HepG2 (cell line): ENCODE measurements around the gene PIEZO2. TPM values are rescaled to one million over a fixed set of nuclear protein-coding genes. Genes with fewer than 3 reads are reported as not detected.

Source experiments
- AHDC1 ChIP-seq: sonication (generic); formaldehyde crosslinking; IDR thresholded peaks from 2 replicates; pipeline ENCODE4 v1.5.1; 2020; ENCODE audit warnings: mild to moderate bottlenecking, missing genetic modification reagents, borderline replicate concordance
- ELK4 ChIP-seq: sonication (generic); formaldehyde crosslinking; IDR thresholded peaks from 2 replicates; pipeline ENCODE4 v1.9.0; 2021; ENCODE audit warnings: missing genetic modification reagents, borderline replicate concordance
- FOXM1 ChIP-seq: sonication (generic); formaldehyde crosslinking; IDR thresholded peaks from 2 replicates; pipeline ENCODE4 v1.5.0; 2020; ENCODE audit warnings: missing genetic modification reagents
- HES4 ChIP-seq: sonication (generic); formaldehyde crosslinking; IDR thresholded peaks from 2 replicates; pipeline ENCODE4 v1.9.0; 2021; ENCODE audit warnings: mild to moderate bottlenecking, missing genetic modification reagents, borderline replicate concordance
- HINFP ChIP-seq: sonication (generic); formaldehyde crosslinking; IDR thresholded peaks from 2 replicates; pipeline ENCODE4 v1.4.0; 2020; ENCODE audit warnings: low read depth, mild to moderate bottlenecking, missing genetic modification reagents
- IKZF1 ChIP-seq: fragments of 450-650 bp; IDR thresholded peaks from 2 replicates; pipeline ENCODE4 v1.7.1; 2016
- KAT2B ChIP-seq: fragments of 150-350 bp; IDR thresholded peaks from 2 replicates; pipeline ENCODE4 v1.6.1; 2014; ENCODE audit warnings: low read depth, low read length, borderline replicate concordance
- KDM4B ChIP-seq: sonication (generic); formaldehyde crosslinking; IDR thresholded peaks from 2 replicates; pipeline ENCODE4 v1.4.0; 2020; ENCODE audit warnings: missing genetic modification reagents
- KMT2A ChIP-seq: sonication (generic); formaldehyde crosslinking; IDR thresholded peaks from 2 replicates; pipeline ENCODE4 v1.4.0; 2020; ENCODE audit warnings: missing genetic modification reagents
- PRDM15 ChIP-seq: sonication (generic); formaldehyde crosslinking; IDR thresholded peaks from 2 replicates; pipeline ENCODE4 v1.4.0; 2020; ENCODE audit warnings: missing genetic modification reagents
- PTBP1 ChIP-seq: fragments of 200-400 bp; formaldehyde crosslinking; IDR thresholded peaks from 2 replicates; pipeline ENCODE4 v1.6.1; 2018; ENCODE audit warnings: low read length, low read depth; ENCODE audit not compliant: poor library complexity, severe bottlenecking
- SIN3A ChIP-seq: IDR thresholded peaks from 2 replicates; pipeline ENCODE4 v1.6.1; 2011; ENCODE audit warnings: low read depth, mild to moderate bottlenecking, control low read depth, low read length, borderline replicate concordance
- ZBTB8A ChIP-seq: sonication (generic); formaldehyde crosslinking; IDR thresholded peaks from 2 replicates; pipeline ENCODE4 v1.4.0; 2020; ENCODE audit warnings: mild to moderate bottlenecking, low read depth, missing genetic modification reagents, borderline replicate concordance
- ZIK1 ChIP-seq: sonication (generic); formaldehyde crosslinking; IDR thresholded peaks from 2 replicates; pipeline ENCODE4 v1.5.0; 2020; ENCODE audit warnings: mild to moderate bottlenecking, low read depth, missing genetic modification reagents, borderline replicate concordance
- ZMAT3 ChIP-seq: sonication (generic); formaldehyde crosslinking; conservative IDR thresholded peaks from 2 replicates; pipeline ENCODE4 v1.7.0; 2021; ENCODE audit warnings: missing genetic modification reagents
- ZNF326 ChIP-seq: sonication (generic); formaldehyde crosslinking; IDR thresholded peaks from 2 replicates; pipeline ENCODE4 v1.4.0; 2020; ENCODE audit warnings: missing genetic modification reagents, borderline replicate concordance
- ZNF781 ChIP-seq: sonication (generic); formaldehyde crosslinking; IDR thresholded peaks from 2 replicates; pipeline ENCODE4 v1.5.1; 2020; ENCODE audit warnings: borderline replicate concordance, mild to moderate bottlenecking, missing genetic modification reagents; ENCODE audit errors: not compliant biosample characterization
- ZNF788 ChIP-seq: sonication (generic); formaldehyde crosslinking; IDR thresholded peaks from 2 replicates; pipeline ENCODE4 v1.5.0; 2020; ENCODE audit warnings: mild to moderate bottlenecking, missing genetic modification reagents, borderline replicate concordance
- polyA plus RNA-seq, 8 experiments: library from polyadenylated mRNA; depleted of rRNA in 3 of 8; stranded (reverse) in 7 of 8; unstranded in 1 of 8; fragments of >200 nt; fragmentation: Illumina TruSeq in 4 of 8; extraction: Trizol in 4 of 8; gene quantifications; 2 replicates each; pipeline versions ENCODE4 v1.2.1 to v1.2.3, GENCODE V29; 2011 to 2016; ENCODE audit warnings: low read depth in 4 of 8, missing spikeins in 1 of 8, mixed read lengths in 1 of 8; ENCODE audit not compliant: insufficient read depth in 1 of 8
- total RNA-seq, 5 experiments: library from RNA; depleted of rRNA; stranded (reverse); fragments of >200 nt; fragmentation: Illumina TruSeq; extraction: Trizol; gene quantifications; 2 replicates each; pipeline ENCODE4 v1.2.3, GENCODE V29; 2016; ENCODE audit warnings: low read depth in 1 of 5

PIEZO2 gene
- total and polyA plus RNA-seq, 2 of the 13 experiments (the other 11 are each of a cell fraction or from before 2014, with no cell fraction given): 15.2 to 27.2 TPM

- TF ChIP-seq AHDC1 (CRISPR knock-in tag) (peak; percentile 55; the same call in 1 of the 2 replicates), ZNF781 (no peak), FOXM1 (CRISPR knock-in tag) (no peak), PTBP1 (no peak), HINFP (CRISPR knock-in tag) (no peak), ZNF788 (CRISPR knock-in tag) (peak; percentile 30; the same call in 1 of the 2 replicates), SIN3A (no peak), PRDM15 (CRISPR knock-in tag) (no peak), ZNF326 (CRISPR knock-in tag) (no peak), ZIK1 (CRISPR knock-in tag) (no peak), KAT2B (no peak), IKZF1 (no peak), KMT2A (no peak), ZBTB8A (CRISPR knock-in tag) (no peak), ELK4 (no peak), ZMAT3 (CRISPR knock-in tag) (no peak), HES4 (CRISPR knock-in tag) (no peak), KDM4B (CRISPR knock-in tag) (no peak)
These were observed 248.0 kb downstream of the PIEZO2 start (continued) for GRCh38 chr18:10901329-10901728.
